G401.6 (cell line): ENCODE results near the gene NAV1.
"Not testable (repeated sequence)": the region's sequence is repeated elsewhere in the genome, so short reads cannot be mapped to it uniquely, and the experiment has no call there.

Experiments used
- FAIRE-seq: peaks from 2 replicates; lab custom pipeline; 2012; peaks lifted over from hg19 to GRCh38; lab: Jason Lieb, UNC

Gene NAV1

DNA sequence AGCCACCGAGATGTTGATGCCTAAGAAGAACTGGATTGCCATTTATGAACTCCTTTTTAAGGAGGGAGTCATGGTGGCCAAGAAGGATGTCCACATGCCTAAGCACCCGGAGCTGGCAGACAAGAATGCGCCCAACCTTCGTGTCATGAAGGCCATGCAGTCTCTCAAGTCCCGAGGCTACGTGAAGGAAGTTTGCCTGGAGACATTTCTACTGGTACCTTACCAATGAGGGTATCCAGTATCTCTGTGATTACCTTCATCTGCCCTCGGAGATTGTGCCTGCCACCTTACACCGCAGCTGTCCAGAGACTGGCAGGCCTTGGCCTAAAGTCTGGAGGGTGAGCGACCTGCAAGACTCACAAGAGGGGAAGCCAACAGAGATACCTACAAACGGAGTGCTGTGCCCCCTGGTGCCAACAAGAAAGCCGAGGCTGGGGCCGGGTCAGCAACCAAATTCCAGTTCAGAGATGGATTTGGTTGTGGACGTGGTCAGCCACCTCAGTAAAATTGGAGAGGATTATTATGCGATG, 18.8 kb upstream of the NAV1 start:
- FAIRE-seq: not testable (repeated sequence)

DNA sequence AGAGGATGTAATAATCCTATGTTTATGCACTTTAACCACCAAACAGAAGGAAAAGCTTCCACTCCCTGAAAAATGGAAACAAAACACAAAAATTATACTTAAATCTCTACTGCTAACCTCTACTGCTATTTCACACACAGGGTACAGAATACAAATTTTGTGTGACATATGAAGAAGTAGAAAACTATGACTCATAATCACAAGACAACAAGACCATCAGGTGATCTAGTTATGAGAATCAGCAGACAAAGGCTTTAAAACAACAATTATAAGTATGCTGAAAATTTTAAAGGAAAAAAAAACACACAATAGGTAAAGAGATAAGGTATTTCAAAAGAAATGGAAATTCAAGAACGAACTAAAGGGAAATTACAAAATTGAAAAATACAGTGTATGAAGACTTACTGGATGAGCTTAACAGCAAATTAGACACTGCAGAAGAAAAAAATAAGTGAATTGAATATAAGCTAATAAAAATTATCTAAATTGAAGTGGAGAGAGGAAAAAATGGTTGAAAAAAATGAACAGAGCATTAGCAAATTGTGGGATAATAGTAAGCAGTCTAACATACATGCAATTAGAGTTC, 13.6 kb upstream of the NAV1 start:
- peak; percentile 13 for FAIRE-seq

DNA sequence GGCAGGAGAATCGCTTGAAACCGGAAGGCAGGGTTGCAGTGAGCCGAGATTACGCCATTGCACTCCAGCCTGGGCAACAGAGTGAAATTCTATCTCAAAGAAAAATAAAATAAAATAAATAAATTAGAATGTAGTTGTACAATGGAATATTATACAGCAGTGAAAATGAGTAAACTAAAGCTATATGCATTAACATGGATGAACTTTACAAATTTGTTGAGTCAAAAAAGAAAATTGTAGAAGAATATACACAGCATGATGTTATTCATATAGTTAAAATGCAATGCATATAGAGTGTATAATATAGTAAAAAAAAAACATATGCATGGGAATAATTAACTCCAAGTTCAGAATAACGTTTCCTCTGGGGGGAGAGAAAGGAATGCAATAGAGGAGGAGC, 11.0 kb upstream of the NAV1 start:
- no peak for FAIRE-seq

DNA sequence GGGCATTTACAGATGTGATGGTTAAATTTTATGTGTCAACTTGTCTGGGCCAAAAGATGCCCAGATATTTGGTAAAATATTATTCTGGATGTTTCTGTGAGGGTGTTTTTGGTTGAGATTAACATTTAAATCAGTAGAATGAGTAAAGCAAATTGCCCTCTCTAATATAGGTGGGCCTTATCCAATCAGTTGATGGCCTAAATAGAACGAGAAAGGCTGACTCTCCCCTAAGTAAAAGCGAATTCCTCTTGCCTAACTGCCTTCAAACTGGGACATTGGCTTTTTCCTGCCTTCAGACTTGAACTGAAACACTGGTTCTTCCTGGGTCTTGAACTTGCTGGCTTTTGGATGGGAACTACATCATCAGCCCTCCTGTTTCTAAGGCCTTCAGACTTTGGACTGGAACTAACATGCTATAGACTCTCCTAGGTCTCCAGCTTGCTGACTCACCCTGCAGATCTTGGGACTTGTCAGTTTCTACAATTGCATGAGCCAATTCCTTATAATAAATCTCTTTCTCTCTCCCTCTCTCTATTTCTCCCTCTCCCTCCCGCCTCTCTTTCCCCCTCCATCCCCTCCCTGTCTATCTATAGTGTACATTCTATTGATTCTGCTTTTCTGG, 10.2 kb upstream of the NAV1 start:
- no peak for FAIRE-seq

DNA sequence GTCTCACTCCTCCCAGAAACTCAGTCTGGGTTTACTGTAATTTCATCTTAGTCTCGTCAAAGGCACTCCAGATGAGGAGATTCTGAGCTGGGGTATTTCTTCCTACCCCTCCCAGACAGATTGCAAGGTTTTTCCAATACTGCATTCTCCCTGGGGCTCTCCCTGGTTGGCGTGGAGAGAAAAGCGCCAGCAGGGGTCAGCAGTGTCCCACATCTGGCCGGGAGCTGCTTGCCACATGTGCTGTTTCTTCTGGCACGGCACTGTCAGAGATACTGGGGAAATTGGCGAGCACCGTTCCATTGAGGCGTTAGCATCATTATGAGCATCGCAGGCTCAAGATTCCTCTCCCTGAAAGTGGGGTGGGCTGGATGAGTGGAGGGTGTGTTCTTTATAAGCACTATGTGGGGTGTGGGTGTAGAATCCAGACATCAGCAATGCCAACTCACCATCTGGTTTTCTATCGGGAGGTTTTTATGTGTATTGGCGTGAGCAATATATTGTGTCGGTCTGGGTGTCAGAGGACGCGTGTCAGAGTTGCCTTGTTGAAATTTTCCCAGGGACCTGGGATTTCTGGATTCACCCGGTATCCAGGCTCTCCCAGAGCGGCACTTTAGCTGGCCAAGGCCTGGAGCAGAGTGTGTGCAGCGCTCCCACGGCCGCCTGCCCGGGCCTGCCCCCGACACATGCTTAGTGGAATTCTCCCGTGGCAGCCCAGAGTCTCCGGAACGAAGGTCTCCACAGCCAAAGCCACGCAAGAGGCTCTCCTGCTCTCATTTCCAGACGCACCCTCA, 8.0 kb upstream of the NAV1 start:
- no peak for FAIRE-seq

DNA sequence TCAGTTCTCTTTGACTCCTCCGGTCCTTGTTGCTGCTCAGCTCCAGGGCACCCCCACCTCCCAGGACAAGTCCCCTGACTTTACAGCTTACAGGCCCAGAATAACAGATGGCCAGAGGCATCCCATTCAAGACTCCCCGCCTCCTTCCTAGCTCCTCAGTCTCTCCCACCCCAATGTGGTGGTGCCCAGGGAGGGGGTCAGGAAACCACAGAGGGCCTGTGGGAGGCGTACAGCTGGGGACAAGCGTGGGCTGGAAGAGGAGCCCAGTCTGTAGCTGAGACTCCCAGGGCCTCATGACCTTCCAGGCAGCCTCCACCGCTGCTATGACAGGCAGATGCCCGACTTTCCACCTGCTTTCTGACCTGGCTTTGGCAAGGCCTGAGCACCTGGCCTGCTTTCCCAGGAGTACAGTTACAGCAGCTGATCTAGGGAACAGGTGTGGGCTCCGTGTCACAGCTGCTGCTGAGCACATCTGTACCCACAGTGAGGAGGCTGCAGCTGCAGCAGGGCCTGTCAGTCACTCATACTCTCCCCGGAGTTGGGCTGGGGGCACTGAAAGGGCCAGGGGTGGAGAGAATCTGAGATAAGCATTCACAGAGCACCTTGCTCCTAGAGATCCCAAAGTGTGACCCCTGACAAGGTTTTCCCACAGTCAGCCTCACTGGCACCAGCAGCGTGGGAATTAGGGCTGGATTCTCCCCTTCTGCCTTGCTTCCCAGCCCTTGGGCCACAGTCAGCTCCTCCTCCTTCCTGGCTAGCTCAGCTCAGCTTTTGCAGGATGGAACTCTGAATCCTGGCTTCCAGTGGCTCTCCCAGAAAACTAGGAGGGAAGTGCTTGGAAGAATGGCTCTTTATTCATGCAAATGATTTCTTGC, 7.1 kb upstream of the NAV1 start:
- no peak for FAIRE-seq

DNA sequence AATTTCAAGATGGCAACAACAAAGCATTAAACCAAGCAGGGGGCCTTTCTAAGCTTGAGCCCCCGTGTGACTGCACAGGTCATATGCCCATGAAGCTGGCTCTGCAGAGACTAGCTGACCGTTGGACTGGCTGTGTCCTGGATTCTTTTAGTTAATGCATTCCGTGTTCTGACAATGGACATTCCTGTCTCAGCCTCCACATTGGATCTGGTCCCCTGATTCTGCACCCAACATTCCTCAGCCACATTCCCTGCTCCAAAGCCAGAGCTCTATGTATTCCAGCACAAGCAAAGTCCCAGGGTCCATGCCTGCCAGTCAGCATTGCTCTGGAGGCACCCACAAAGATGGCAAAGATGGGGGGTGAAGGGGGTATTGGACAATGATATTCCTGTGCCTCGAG, 5.1 kb upstream of the NAV1 start:
- no peak for FAIRE-seq

DNA sequence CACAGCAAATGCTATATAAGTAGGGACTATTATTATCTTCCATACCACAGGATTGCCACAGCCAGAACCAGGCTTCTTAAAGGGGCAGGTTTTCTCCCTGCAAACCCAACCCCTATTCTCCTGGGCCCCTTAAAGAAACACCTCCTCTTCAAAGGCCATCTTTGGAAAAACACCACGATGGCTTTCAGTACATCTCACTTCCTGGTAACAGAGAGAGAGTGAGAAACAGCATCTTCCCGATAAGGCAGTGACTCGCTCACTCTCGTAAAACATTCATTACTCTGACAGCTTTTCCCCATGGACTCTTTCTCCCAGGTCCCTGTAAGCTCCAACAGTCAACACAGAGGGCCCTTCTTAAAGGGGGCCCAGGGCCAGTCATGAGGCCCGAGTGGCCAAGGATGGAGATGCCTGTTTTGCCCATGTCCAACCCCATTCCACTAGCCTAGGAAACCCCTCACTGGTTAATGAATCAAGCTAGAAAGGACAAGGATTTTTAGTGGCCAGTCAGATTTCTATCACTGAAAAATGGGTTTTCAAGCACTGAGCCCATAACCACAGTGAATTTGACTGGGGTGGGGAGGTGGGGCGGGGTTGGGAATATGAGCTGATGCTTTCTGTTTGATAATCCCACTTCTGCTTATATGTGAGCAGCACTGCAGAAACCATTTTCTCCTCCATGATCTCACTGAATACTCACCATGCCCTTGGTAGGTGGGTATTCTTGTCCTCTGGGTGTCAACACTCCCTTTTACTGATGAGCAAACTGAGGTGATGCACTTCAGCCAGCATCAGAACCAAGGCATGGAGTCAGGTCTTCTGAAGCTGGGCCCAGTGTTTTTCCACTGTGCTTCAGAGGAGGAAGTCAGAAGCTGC, 3.6 kb upstream of the NAV1 start:
- FAIRE-seq: no peak

DNA sequence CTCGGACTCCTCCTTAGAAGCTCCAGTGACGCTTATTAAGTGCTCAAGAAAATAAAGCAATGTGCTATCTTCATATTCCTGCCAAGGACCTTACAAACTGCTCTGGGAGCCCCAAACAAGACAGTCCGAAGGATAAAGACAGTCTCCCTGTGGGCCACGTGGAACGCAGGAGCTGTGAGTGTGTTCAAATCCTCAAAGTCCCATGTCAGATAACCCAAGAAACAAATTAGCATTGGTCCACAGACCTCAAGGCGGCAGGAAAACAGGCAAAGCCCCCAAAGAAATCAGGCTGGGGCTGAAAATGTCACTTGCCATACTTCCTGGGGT, 3.0 kb upstream of the NAV1 start:
- FAIRE-seq: no peak

DNA sequence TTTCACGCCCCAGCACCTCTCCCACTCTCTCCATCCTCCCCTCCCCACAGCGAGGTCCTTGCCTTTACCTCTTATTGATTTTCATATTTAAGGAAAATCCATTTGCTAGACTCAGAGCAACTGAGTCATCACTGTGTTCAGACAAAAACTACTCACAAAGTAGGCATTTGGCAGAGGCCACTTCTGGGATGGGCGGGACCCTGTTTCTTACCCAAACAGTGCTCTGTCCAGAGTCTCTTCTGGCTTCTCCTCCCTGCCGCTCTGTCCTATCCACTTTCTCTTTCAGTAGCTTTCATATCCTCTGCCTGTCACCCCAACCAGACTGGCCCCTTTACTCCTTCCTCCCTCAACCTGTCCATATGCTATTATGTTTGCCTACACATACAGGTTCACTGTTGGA, 2.4 kb upstream of the NAV1 start:
- FAIRE-seq: no peak

DNA sequence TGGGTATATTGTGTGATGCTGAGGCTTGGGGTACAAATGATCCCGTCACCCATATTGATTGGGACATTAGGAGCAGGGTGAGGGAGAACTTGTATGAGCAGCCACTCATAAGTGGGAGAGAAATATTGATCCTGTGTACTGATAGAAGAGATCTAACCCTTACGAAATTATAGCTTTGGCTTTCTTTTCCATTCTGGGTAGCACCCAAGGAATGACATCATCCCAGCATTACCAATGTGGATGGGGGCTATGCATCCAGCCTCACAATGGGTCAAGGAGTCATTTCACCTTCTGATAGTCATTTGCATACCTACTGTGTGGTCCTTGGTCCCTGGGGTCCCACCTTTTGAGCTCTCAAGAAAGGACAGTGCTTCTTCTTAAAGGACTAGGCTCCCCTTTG, 1.9 kb upstream of the NAV1 start:
- no peak for FAIRE-seq

DNA sequence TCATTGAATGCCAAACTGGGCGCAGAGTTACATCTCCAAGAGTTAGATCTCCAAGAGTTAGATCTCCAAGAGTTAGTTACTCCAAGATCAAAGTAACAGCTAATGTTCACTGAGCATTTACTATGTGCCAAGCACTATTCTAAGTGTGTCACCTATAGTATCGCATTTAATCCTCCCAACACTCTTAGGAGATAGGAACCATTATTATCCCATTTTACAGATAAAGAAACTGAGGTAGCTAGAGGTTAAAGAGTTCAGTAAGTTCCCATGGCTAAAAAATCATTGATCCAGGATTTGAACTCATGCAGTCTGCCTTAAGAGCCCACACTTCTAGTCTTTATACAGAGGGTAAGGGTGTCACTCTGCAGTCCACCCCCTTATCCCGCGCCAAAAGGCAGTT, 1.5 kb upstream of the NAV1 start:
- no peak for FAIRE-seq

DNA sequence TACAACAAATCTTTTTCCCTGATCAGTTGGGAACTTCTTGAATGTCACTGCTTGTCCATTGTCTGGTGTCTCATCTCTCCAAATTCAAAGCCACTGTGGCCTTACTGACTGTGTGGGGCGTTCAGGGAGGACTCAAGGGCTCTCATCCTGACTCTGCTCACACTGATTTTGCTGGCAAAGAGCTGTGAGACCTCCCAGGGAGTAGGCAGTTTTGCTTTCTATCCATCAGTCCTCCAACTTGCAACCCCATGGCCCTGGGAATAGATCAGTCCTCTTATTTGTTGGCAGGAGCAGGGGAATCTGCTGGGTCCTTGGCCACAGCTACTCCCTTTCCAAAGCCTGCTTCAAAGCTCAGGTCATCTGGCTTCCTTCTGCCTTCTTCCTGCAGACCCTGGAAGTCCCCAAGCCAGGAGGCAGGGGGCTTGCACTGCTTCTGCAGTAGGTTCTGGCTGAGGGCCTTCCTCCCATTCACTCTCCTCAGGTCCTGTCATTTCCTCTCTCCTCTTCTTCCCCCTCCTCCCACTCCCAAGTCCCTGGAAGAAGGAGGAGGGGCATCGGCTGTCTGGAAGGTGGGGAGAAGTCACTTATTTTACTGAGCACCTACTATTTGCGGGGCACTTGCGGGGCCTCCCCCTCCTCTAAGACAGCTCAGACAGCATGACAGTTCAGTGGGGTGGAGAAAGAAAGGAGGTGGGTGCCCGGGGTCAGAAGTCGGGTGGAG, 876 bp upstream of the NAV1 start:
- FAIRE-seq: no peak

DNA sequence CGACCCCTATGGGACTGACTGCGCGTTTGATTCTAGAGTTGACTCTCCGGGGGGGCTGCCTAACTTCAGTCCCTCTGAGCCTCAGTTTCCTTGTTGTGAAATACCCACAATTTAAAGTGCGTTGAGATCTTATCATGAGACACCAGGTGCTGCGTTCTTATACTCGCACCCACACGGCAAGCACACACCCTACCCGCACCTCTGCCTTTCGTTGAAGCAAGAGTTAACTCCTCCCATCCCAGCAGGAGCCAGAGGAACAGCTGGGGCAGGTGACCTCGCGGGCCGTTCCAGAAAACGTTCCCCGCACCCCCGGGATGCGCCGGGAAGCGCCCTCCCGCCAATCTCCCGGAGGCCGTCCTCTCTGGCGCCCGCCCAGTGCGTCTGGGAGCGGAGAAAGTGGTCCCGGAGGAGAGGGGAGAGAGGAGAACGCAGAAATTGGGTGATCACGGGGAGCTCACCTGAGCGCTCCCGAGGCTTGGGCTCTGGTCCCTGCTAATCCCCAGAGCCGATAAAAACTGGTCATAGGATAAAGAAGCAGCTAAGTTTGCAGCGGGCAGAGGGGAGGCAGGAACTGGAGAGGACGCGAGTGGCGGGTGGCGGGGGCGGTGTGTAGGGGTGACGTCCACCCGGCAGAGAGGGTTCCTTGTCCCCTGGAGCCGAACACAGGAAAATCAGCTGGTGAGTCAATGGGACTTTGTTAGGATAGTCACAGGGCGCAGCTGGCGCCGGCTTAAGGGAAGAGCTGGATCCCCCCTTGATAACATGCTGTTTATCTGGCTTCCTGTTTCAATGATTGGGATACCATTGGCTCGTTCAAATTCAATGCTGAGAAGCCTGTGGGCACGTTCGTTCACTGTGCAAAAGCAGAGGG, 869 bp downstream of the NAV1 start:
- no peak for FAIRE-seq

DNA sequence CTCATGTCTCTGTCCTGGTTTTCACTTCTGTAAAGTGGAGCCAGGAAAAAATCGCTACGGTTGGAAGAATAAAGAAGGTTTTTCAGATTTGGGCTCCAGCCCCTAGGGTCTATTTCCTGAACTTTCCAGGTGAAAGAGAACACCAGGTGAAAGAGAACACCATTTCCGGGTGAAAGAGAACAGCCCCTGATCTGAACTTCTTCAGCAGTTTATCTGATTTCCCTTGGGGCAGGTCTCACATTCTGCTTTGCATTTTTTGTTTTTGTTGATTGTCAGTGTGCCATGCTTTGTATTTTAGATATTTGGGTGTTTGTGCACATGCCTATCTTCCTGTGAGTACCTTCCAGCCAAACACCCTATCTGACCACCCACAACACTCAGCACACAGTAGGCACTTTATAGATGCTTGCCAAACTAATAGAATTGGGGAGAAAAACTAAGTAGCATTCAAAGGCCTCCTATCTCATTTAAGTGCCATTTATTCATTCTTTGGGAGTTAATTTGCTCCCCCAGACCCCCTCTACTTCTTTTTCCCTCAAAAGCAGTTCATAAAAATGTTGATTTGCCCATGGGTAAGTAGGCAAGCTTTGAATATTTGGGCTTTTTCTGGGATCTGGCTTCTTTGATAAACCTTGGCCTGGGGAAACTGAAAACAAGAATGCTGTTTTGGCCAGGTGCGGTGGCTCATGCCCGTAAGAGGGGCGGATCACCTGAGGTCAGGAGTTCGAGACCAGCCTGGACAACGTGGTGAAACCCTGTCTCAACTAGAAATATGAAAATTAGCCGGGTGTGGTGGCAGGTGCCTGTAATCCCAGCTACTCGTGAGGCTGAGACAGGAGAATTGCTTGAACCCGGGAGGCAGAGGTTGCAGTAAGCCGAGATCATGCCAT, 2.2 kb downstream of the NAV1 start:
- no peak for FAIRE-seq

DNA sequence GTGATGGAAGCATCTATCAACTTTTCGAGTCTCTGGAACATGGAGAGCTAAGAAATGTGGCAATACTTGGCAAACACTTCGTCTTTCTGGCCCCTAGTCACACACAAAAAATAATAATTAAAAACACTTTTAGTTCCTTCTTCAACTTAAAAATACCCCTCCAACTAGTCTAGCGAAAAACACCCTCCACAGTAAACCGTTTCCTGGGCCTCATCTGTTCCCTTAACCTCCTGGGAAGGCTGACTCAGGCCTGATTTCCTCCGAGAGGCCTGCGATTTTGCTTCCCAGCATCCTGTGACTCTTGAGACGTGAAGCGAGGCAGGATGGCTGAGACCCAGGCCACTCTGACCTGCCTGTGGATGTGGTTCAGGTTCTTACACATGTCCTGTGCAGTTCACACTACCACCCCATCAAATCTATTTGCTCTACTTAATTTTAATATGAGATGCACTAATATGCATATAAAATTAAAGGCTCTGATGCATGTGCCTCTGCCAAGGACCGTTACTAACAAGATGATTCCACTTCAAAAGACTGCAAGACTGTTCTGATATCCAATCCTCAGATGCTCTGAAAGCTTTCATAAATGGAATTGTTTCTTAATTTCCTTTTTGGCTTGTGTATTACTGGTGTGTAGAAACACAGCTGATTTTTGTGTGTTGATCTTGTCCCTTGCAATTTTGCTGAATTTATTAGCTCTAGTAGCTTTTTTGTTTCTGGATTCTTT, 3.5 kb downstream of the NAV1 start:
- FAIRE-seq: no peak

DNA sequence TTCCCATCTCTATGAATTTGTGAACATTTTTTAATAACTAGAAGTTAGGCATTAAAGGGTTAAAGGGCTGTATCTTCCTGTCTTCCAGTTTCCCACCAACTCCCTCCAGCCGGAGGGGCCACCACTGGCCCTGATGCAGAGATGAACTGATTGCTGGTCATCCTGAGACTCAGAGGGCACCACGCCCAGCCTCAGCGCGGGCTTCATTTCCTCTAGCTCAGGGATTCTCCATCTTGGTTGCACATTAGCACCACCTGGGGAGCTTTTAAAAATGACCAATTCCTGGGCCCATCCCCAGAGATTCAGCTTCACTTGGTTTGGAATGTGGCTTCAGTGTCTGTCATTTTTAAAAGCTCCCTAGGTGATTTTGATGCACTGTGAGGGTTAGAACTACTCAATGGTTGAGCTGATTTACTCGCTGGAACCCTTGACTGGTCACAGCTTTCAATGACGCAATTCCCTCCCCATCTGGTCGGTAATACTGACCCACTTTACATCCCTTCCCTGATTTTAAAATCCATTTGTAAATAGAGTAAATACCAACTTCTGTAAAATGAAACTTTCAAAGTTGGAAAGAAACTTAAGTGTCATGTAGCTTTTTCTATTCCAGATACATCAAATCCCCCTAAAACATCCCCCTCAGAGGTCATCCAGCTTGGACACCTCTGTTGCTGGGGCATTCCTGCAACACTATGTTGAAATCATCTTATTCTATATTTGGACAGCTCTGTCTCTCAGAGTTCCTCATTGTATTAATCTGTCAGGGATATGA, 5.1 kb downstream of the NAV1 start:
- FAIRE-seq: no peak

DNA sequence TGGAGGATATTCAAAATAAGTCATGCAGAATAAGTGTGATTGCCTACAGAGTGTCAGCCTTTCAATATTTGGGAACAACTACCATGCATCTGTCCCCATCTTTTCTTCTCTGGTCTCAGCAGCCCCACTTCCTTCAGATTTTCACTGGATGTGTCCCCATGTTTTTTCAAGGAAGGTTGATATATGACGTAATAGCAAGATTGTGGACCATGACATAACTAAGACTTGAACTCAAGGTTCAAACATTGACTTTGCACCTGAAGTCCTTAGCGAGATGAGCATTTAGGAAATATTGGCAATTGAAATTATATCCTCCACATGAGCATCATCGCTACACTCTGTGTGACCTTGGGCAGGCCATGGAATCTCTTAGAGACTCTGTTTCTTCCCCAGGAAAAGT, 5.8 kb downstream of the NAV1 start:
- FAIRE-seq: no peak
